Measurements from ENCODE around the gene KLF14.

DNA sequence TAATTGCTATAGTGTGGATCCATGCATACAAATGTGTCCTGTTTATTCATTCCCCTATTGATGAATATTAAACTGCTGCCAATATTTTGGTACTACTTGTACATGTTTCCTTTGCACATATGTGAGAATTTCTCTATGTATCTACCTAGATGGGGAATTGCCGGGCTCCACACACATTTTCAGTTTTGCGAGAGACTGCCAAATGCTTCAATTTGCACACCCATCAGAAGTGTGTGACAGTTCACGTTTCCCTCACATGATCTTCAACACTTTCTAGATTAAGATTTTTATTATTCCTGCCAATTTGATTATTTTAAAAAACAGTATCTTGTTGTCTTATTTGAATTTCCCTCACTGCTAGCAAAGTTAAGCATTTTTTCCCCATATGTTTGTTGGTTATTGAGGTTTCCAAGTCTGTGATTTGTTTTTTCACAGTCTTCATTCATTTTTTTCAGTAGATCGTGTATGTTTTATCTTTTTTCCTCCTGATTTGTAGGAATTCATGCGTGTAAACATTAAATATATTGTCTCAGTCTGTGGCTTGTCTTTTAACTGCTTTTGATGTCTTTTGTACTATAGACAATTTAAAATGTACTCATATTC lies 2.4 kb upstream of the KLF14 start:
- TF ChIP-seq CTCF (IDR thresholded peaks at IDR 0.05; ENCODE audit: extremely low read depth in 1 of 2, insufficient read depth in 1 of 2, low read depth in 1 of 2, low read length in 2 of 2) (no peak), MAX (IDR thresholded peaks at IDR 0.05; ENCODE audit: insufficient read depth, insufficient read length) (no peak), EZH2 (IDR thresholded peaks at IDR 0.05; ENCODE audit: borderline replicate concordance, low read depth, low read length, severe bottlenecking) (peak; percentile 22), POLR2A (IDR thresholded peaks at IDR 0.05; ENCODE audit: low read depth, low read length) (no peak), POLR2AphosphoS5 (IDR thresholded peaks at IDR 0.05; ENCODE audit: insufficient read depth, low read depth, low read length) (no peak), JUN (IDR thresholded peaks at IDR 0.05; ENCODE audit: borderline replicate concordance, insufficient read depth, insufficient read length, low read depth) (no peak), GATA2 (IDR thresholded peaks at IDR 0.05; ENCODE audit: insufficient read depth, insufficient read length, low read depth, low read length) (no peak), MYC (IDR thresholded peaks at IDR 0.05; ENCODE audit: low read depth, low read length) (no peak)

All from endothelial cell of umbilical vein (primary cell).